Measurements from ENCODE around the gene ACTG1.

GRCh38 chr17:81549826-81550225 lies 37.2 kb upstream of the ACTG1 start:
- TF ChIP-seq, protein P1, sequence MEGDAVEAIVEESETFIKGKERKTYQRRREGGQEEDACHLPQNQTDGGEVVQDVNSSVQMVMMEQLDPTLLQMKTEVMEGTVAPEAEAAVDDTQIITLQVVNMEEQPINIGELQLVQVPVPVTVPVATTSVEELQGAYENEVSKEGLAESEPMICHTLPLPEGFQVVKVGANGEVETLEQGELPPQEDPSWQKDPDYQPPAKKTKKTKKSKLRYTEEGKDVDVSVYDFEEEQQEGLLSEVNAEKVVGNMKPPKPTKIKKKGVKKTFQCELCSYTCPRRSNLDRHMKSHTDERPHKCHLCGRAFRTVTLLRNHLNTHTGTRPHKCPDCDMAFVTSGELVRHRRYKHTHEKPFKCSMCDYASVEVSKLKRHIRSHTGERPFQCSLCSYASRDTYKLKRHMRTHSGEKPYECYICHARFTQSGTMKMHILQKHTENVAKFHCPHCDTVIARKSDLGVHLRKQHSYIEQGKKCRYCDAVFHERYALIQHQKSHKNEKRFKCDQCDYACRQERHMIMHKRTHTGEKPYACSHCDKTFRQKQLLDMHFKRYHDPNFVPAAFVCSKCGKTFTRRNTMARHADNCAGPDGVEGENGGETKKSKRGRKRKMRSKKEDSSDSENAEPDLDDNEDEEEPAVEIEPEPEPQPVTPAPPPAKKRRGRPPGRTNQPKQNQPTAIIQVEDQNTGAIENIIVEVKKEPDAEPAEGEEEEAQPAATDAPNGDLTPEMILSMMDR (IDR thresholded peaks at IDR 0.05): no peak
- TF ChIP-seq POLR2A (IDR thresholded peaks at IDR 0.05) (no peak), EP300 (IDR thresholded peaks at IDR 0.05) (no peak)
